ENCODE measurements around the gene RBFOX2.
"Not testable (repeated sequence)": the region's sequence is repeated elsewhere in the genome, so short reads cannot be mapped to it uniquely, and the experiment has no call there.

The RBFOX2 gene

DNA sequence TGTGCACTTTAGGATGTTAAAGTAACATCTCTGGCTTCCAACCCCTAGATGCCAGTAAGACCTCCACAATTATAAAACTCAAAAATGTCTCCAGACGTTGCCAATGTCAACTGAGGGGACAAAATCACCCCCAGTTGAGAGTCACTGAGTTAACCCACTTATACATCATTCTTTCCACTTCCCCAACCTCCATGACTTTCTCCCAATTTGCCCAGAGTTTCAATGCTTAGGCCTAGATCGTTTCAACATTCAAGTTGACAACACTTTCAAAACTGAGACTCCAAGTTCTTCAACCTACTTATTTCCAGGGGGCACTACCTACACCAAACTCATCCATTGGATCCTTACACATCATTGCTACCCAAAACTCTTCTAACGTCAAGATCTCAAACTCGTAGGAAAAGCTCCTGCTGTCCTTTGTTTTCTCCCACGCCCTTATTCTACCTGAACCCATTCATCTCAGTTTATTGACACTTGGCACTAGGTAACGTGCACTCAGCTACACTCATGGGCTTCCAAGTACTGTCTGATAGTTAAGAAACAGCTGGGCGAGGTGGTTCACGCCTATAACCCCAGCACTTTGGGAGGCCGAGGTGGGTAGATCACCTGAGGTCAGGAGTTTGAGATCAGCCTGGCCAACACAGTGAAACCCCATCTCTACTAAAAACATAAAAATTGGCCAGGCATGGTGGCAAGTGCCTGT is 24.5 kb downstream of the RBFOX2 start:
- DNase-seq, result no peak

GRCh38 chr22:36002718-36003260 is 25.8 kb downstream of the RBFOX2 start:
- DNase-seq, result no peak

- DNase-seq, result no peak
These were observed 26.5 kb downstream of the RBFOX2 start for GRCh38 chr22:36002084-36002483.

- DNase-seq, result no peak
These were observed 29.9 kb downstream of the RBFOX2 start for GRCh38 chr22:35998748-35999147.

DNA sequence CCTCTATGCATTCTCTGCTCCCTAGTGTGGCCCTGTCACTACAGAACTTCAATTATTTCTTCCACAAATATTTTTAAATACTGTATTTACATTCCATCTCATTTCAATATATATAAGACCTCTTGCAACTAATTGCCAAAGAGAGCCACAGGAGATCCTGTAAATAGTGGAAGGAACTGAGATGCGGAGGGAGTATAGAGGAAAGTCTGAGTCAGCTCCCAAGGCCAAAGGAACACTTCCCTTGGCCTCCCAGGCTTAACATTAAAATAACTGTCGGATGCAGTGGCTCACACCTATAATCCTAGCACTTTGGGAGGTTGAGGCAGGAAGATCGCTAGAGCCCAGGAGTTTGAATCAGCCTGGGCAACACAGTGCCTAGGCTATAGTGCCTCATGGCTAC is 31.2 kb downstream of the RBFOX2 start:
- DNase-seq, result no peak

- DNase-seq, result no peak
These were observed 32.0 kb downstream of the RBFOX2 start for GRCh38 chr22:35996596-35996995.

GRCh38 chr22:35995772-35996171 is 32.9 kb downstream of the RBFOX2 start:
- DNase-seq, result no peak

DNA sequence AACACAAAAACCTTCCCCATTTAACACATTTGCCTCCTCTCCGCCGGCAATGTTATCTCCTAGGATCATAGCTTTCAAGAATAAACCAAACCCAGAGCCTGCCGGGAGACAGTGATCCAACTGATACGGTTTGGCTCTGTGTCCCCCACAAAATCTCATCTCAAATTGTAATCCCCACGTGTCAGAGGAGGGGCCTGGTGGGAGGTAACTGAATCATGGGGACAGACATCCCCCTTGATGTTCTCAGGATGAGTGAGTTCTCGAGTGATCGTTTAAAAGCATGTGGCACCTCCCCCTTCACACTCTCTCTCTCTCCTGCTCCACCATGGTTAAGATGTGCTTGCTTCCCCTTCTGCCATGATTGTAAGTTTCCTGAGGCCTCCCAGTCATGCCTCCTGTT is 33.3 kb downstream of the RBFOX2 start:
- no peak for DNase-seq

DNA sequence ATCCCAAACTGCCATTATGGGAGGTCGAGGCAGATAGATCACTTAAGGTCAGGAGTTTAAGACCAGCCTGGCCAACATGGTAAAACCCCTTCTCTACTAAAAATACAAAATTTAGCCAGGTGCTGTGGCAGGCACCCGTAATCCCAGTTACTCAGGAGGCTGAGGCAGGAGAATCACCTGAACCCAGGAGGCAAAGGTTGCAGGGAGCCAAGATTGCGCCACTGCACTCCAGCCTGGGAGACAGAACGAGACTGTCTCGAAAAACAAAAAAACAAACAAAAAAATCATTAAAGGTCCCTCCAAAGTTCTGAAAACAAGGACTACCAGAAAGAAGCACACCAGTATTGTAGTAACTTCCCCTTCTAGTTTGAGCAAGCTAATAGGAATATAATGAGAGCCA is 34.9 kb downstream of the RBFOX2 start:
- DNase-seq, result not testable (repeated sequence)

DNA sequence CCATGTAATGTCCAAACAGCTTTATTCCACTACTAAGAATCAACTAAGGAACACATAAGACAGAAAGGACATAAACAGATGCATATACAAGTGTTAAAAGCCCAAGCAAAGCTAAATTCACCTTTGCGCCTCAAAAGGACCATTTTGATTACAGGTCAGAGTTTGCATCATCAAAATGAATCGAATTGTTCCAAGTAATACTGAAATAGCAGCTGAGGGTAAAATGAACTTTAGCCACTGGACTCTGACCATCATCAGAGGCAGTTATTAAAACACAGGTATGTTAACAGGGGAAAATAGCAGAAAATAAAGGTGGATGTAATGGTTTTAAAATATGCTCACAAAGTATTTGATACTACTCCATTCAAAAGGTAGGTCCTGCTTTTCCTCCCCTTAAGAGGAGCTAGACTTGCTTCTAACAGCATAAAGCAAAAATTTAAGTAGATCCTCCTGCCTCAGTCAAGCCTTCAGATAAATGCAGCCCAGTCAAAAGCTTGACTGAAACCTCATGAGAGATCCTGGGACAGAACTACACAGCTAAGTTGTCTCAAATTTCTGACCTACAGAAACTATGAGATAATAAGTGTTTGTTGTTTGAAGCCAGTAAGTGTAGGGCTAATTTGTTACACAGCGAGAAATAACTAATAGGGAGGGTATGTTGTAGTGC is 35.4 kb downstream of the RBFOX2 start:
- no peak for DNase-seq

GRCh38 chr22:35991168-35991567 is 37.5 kb downstream of the RBFOX2 start:
- no peak for DNase-seq

- no peak for DNase-seq
These were observed 40.6 kb downstream of the RBFOX2 start for GRCh38 chr22:35988030-35988429.

GRCh38 chr22:35987487-35987886 is 41.1 kb downstream of the RBFOX2 start:
- no peak for DNase-seq

DNA sequence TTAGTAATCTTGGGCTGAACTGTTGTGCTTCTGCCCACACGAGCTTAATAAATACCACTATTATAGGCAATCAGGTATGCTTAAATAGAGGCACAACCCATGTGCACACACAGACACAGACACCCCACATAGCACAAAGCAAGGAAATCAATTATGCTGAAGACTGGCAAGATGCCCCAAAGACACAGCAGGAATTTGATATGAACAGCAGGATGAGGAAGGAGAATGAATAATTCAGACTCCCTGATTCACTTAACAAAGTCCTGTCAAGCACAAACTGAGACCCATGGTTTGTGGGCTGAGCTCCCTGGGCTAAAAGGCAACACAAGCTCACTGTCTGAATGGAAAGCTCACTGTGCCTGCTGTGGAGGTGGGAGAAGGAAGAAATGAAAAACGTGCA is 42.5 kb downstream of the RBFOX2 start:
- DNase-seq, result no peak

DNA sequence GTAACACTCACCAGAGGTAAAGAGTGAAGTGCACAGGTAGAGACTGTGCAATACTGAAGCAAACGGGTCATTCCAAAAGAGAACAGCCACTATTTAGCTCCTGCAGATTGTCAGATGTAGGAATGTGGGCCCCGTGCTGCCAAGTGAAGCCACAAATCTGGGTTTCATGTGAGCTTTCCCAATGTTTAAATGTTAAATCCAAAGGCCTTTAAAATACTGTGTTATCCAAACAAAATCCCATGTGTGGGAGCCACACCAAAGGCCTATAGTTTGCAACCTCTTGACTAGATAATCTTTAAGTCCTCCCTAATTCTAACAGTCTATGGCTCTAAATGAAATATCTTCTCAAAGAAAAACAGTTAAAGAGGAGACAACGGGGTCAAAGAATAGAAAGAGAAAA is 43.3 kb downstream of the RBFOX2 start:
- no peak for DNase-seq

DNA sequence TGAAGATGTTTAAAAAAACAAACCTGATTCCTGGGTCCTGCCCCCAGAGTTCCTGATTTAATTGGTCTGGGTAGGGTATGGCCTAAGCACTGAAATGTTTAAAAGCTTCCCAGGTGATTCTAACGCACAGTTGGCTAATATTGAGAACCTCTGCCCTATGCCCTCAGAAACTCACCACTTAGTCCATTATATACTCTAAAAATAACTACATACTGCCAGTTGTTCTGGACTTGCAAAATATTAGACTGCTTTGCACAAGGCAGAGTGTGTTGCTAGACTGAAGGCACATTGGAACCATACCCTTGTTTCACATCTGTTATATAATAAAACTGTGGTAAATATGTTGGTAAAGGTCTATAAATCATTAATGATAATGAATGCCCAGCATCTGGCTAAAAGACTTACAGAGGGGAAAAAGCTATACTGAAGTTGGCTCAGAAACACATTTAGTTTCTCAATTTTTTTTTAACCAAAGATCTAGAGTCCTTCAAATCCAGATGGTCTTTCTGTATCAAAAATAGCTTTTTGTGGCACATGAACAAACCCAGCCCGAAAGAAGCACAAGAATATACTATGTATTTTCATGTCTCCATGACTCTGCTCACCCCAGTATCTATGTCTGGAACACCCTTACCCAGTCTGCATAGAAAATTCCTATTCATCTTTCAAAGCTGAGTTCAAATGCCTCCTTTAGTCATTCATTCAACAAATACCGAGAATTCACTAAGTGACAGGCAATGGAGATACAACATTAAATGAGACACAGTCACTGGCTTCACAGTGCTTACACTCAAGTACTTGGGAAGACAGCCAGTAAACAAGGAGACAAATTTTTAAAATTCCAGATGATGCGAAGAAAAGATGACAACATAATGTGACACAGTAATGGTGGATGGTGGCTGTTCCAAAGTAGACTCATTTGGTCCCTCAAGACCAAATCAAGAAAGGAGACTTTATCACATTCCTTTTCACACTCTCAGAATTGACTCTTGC is 44.1 kb downstream of the RBFOX2 start:
- no peak for DNase-seq

DNA sequence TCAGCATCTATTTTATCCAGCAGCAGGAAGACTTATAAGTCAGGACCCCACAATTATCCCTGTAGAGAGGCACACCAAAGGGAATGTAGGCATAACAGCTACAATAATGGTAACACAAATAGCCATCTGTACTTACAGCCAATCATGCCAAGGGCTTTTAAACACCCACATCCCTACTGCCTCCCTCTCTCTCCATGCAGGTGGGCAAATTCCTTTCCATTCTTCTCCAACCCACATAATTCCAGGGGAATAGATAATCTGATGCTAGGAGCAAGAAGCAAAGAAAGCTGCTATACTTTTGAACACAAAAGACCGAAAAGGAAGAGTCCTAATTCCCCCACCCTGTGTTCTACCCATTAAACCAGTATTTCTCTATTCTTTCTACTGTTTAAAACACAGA is 46.7 kb downstream of the RBFOX2 start:
- no peak for DNase-seq

DNA sequence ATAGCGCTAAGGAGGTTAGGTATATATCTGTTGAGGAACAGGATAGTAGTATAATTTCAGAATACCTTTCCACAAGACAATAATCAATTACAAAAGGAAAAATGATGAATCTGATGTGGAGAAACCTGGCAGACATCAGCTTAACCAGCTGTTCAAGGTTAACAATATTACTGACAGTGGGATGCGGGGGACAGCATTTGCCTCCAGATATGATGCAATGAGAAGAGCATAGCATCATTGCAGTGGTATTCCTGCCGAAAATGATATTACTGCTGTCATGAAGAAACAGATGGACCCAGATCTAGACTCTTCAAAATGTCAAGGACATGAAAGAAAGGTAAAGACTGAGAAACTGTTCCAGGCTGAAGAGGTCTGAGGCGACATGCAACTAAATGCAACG is 49.7 kb downstream of the RBFOX2 start:
- no peak for DNase-seq

- no peak for DNase-seq
These were observed 50.4 kb downstream of the RBFOX2 start for GRCh38 chr22:35978201-35978600.

DNA sequence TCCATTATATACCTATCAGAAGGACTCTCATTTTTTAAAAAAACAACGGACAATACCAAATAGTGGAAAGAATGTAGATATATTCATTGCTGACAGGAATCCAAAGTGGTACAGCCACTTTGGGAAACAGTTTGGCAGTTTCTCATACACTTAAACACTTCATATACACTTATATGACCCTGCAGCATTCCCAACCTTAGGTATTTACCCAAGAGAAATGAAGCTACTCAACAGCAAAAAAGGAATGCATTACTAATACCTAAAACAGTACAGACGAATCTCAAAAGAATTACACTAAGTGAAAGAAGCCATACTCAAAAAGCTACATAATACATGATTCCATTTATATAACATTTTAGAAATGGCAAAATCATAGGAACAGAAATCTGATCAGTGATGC is 51.5 kb downstream of the RBFOX2 start:
- no peak for DNase-seq

DNA sequence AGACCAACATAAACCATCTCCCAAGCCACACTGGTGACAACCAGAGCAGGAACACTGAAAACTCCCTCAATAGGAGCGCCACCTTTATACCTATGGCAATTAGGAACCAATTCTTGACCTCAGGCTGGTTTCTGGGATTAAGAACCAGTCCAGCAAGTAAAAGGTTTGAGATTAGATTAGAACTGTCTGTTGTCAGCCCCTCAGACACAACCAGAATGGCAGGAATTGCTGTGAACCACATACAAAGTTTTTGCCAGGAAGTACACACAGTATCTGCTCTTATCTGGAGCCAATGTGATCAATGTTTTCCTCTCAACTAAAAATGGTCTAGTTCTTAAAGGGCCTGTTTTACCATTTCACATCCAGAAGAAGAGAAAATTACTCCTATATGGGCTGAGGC is 55.2 kb downstream of the RBFOX2 start:
- DNase-seq, result no peak

DNA sequence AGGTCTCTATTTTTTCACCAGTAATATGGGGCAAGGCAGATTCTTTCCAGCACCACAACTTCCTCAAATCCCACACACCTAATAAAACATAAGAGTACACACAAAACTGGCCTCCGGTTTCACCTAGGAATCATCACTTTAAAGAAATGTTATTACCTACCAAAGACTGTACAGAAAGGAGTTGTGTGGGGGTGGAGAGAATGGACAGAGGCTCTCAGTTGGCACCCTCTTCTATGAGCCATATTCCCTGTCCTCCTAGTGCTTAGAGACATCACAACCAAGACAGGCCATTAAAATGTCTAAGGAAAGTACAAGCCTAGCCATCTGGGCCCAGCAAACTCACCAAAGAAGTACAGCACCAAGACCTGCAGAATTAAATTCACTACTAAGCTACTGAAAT is 56.1 kb downstream of the RBFOX2 start:
- no peak for DNase-seq

- no peak for DNase-seq
These were observed 57.0 kb downstream of the RBFOX2 start for GRCh38 chr22:35971456-35972119.

All from CD4-positive, alpha-beta T cell treated with Interferon alpha-2 for 1 hour (primary cell).